ENCODE data around the gene SLCO3A1. TPM values are rescaled to one million over a fixed set of nuclear protein-coding genes. Genes with fewer than 3 reads are reported as not detected.

Gene SLCO3A1
- total RNA-seq, 1 donor, result 17.7 TPM

GRCh38 chr15:91885054-91885453 lies 31.5 kb downstream of the SLCO3A1 start:
- peaks cover 15% of the 10 kb centered on the region for H3K4me1 ChIP-seq (ENCODE audit: insufficient read depth, low read length)
- H3K4me3 ChIP-seq (ENCODE audit: low read length), result no peak overlapping the region
- H3K27me3 ChIP-seq (ENCODE audit: insufficient read depth, low read length), result no peaks in the 10 kb centered on the region
- H3K9me3 ChIP-seq (ENCODE audit: low read depth, low read length), result no peaks in the 10 kb centered on the region

DNA sequence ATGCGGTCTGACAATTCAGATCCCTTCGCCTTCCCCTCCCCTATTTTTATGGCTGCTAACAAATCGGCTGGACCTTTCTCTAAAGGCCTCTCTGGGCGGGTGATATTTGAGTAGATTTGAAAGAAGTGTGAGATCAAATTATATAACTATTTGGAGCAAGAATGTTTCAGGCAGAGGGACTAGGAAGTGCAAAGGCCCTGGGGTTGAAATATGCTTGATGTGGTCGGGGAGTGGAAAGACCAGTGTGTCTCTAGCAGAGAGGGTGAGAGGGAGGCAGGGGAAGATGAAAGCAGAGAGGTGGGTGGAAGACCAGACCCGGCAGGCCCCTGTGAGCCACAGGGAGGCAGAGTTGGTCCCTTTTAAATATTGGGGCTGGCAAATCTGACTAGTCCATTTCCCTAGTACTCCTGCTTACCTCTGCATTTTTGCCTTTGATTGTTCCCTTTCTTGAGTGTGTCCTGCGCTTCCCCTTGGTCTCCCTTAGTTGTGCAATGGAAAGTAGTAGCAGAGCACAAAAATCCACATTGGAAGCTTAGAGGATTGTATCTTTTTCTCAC lies 32.3 kb downstream of the SLCO3A1 start:
- Histone ChIP-seq H3K9me3 (ENCODE audit: low read depth, low read length) (no peaks in the 10 kb centered on the region), H3K4me3 (ENCODE audit: low read length) (no peak overlapping the region), H3K27me3 (ENCODE audit: insufficient read depth, low read length) (no peaks in the 10 kb centered on the region), H3K4me1 (ENCODE audit: insufficient read depth, low read length) (peaks cover 13% of the 10 kb centered on the region)

DNA sequence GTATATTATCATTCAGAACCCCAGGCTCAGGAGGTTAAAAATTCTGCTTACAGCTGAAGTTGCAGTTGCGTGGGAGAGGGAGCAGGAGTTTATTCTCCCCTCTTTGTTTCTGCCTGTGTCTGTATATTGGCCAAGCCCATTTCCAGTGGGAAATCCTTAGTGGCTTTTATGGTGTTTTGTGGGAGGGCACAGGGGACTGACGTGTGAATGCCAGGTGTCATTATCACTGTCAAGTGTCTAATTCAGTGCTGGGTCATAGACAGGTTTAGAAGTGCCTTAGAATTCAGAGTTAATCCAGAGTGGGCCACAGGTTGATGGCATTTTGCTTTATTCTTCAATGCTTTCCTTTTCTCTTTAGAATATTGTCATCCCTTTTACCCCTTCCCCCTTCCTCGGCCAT lies 33.4 kb downstream of the SLCO3A1 start:
- peaks cover 11% of the 10 kb centered on the region for H3K4me1 ChIP-seq (ENCODE audit: insufficient read depth, low read length)
- H3K27me3 ChIP-seq (ENCODE audit: insufficient read depth, low read length), result no peaks in the 10 kb centered on the region
- H3K4me3 ChIP-seq (ENCODE audit: low read length), result no peak overlapping the region
- no peaks in the 10 kb centered on the region for H3K9me3 ChIP-seq (ENCODE audit: low read depth, low read length)

- Histone ChIP-seq H3K9me3 (ENCODE audit: low read depth, low read length) (no peaks in the 10 kb centered on the region), H3K27me3 (ENCODE audit: insufficient read depth, low read length) (no peaks in the 10 kb centered on the region), H3K4me1 (ENCODE audit: insufficient read depth, low read length) (peaks cover 11% of the 10 kb centered on the region), H3K4me3 (ENCODE audit: low read length) (no peak overlapping the region)
These were observed 33.8 kb downstream of the SLCO3A1 start for GRCh38 chr15:91887321-91887720.

- Histone ChIP-seq H3K9me3 (ENCODE audit: low read depth, low read length) (no peaks in the 10 kb centered on the region), H3K4me3 (ENCODE audit: low read length) (no peak overlapping the region), H3K4me1 (ENCODE audit: insufficient read depth, low read length) (peaks cover 11% of the 10 kb centered on the region), H3K27me3 (ENCODE audit: insufficient read depth, low read length) (no peaks in the 10 kb centered on the region)
These were observed 34.4 kb downstream of the SLCO3A1 start for GRCh38 chr15:91887921-91888373.

GRCh38 chr15:91889111-91889815 lies 35.8 kb downstream of the SLCO3A1 start:
- Histone ChIP-seq H3K27me3 (ENCODE audit: insufficient read depth, low read length) (no peaks in the 10 kb centered on the region), H3K9me3 (ENCODE audit: low read depth, low read length) (no peaks in the 10 kb centered on the region), H3K4me1 (ENCODE audit: insufficient read depth, low read length) (peaks cover 11% of the 10 kb centered on the region), H3K4me3 (ENCODE audit: low read length) (no peak overlapping the region)

DNA sequence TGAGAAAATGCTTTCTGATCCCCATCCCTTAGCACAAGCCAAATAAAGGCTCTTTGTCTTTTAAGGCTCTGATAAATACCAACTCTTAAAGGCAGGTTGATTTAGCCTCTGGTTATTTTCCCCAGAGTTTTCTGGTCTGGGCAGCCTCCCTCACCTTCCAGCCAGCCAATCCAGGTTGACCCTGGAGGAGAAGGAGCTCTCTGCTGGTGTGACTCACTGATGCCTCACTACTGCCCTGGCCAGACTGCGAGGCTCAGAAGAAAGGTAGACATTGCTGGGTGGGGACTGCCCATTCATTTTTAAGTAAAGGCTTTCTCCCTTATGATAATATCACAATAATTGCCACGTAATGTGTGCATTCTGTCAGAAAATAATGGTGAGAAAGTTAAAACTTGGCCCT lies 37.1 kb downstream of the SLCO3A1 start:
- Histone ChIP-seq H3K27me3 (ENCODE audit: insufficient read depth, low read length) (no peaks in the 10 kb centered on the region), H3K4me3 (ENCODE audit: low read length) (no peak overlapping the region), H3K4me1 (ENCODE audit: insufficient read depth, low read length) (peaks cover 17% of the 10 kb centered on the region), H3K9me3 (ENCODE audit: low read depth, low read length) (no peaks in the 10 kb centered on the region)

DNA sequence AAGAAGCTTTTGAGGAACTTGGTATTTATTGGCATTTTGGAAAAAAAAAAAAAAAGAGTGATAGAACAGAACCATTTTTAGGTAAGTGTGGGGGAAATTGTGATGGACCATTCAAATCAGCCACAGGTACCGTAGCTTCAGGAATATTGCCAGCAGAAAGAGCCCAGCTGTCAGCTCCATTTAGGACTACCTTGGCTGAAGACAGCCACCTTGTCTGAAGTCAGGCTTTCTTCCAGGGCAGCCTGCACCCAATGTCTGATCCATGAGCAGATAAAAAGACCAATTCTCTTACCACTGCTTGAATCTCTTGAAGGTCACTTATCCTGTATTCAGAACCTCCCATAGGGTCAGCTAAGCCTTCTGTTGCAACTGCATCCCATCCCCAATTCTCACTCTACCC lies 37.6 kb downstream of the SLCO3A1 start:
- Histone ChIP-seq H3K4me3 (ENCODE audit: low read length) (no peak overlapping the region), H3K9me3 (ENCODE audit: low read depth, low read length) (no peaks in the 10 kb centered on the region), H3K4me1 (ENCODE audit: insufficient read depth, low read length) (peaks cover 17% of the 10 kb centered on the region), H3K27me3 (ENCODE audit: insufficient read depth, low read length) (no peaks in the 10 kb centered on the region)

DNA sequence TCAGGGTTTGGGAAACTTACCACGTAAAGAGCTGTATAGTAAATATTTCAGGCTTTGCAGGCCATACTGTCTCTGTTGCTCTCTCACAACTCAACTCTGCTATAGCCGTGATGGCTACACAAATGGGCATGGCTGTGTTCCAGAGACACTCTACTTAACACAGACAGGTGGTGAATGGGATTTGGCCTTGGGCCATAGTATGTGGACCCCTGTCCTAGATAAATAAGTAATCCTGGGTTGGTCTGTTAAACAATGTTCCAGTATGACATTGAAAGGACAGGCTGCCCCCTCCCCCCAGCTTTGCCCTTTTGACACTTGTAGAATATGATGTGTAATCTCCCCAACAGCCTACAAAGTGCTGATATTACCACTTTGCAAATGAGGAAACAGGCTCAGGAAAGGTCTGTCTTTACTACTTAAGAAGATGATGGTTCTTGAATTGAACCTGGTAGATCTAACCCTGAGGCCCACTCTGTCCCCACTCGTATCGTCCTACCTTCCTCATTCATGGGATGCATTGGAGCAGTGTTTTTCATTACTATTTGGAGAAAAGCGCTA lies 38.4 kb downstream of the SLCO3A1 start:
- peaks cover 17% of the 10 kb centered on the region for H3K4me1 ChIP-seq (ENCODE audit: insufficient read depth, low read length)
- H3K4me3 ChIP-seq (ENCODE audit: low read length), result no peak overlapping the region
- H3K27me3 ChIP-seq (ENCODE audit: insufficient read depth, low read length), result no peaks in the 10 kb centered on the region
- no peaks in the 10 kb centered on the region for H3K9me3 ChIP-seq (ENCODE audit: low read depth, low read length)

DNA sequence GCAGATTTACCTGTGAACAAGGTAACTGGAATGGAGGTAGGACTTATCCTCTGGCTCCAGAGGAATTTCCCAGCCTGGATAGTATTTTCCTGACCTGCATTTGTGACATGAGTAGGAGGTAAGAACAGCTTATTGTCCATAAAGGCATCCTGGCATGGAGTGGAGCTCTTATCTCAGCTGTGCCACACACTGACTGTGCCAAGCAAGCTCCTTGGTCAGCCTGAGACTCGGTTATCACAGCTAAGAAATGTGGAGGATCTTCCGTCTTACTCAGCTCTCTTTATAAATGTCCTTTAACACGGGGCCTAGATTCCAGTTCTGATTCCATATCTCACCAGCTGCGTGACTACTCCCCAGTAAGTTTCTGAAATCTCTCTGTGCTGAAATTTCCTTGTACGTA lies 38.9 kb downstream of the SLCO3A1 start:
- H3K9me3 ChIP-seq (ENCODE audit: low read depth, low read length), result no peaks in the 10 kb centered on the region
- peaks cover 13% of the 10 kb centered on the region for H3K4me1 ChIP-seq (ENCODE audit: insufficient read depth, low read length)
- H3K4me3 ChIP-seq (ENCODE audit: low read length), result no peak overlapping the region
- H3K27me3 ChIP-seq (ENCODE audit: insufficient read depth, low read length), result no peaks in the 10 kb centered on the region

DNA sequence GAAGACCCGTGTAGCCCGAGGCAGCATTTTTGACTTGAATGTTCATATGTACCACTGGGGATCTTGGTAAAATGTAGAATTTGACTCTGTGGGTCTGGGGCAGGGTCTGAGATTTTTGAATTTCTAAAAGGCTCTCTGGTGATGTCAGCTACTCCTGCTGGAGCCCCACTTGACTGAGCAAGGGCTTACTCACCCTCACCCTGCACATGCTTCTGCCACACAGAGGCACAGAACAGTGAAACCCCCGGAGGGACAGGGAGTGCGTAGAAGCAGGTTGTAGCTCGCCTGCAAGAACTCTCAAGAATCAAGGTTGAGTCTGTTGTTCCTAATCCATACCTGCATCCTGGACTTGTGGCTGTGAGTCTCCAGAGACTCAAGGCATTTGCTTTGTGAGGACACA lies 41.1 kb downstream of the SLCO3A1 start:
- Histone ChIP-seq H3K27me3 (ENCODE audit: insufficient read depth, low read length) (no peaks in the 10 kb centered on the region), H3K4me1 (ENCODE audit: insufficient read depth, low read length) (peaks cover 6% of the 10 kb centered on the region), H3K9me3 (ENCODE audit: low read depth, low read length) (no peaks in the 10 kb centered on the region), H3K4me3 (ENCODE audit: low read length) (no peak overlapping the region)

DNA sequence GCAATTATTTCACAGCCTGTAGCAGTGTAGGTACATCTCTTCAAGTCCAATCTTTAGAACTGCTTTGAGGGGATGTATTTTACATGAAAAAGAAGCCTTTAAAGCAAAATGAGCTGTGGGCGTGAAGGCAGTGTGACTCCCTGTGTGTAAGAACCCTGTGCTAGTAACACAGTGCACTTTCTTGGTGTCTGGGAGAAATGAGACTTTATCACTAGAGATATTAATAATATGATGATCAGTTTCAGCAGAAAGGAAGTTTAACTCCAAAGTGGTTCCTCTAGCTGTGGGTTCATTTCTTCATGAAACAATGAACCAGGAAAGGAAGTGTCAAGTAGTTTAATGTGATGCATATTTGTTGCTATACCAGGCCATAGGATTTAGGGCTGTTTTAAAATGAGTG lies 41.5 kb downstream of the SLCO3A1 start:
- no peaks in the 10 kb centered on the region for H3K27me3 ChIP-seq (ENCODE audit: insufficient read depth, low read length)

DNA sequence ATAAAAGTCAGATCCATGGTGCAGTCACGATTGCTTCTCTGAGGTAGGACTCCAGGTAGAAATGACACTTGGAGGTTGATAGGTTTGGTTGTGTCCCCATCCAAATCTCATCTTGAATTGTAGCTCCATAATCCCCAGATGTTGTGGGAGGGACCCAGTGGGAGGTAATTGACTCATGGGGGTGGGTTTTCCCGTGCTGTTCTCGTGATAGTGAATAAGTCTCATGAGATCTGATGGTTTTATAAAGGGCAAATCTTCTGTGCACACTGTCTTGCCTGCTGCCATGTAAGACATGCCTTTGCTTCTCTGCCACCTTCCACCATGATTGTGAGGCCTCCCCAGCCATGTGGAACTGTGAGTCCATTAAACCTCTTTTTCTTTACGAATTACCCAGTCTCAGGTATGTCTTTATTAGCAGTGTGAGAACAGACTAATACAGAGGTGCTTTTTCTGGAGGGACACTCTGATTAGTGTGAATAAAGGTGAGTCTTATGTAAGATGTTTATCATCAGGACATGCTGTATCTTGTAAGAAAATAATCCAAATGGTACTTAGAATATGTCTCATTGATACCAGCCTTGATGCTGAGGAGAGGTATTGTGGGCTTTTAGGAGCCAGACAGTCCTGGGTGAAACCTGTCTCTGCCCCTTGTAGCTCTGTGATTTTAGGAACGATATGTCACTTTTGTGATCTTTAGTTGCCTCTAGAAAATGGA lies 43.0 kb downstream of the SLCO3A1 start:
- Histone ChIP-seq H3K4me1 (ENCODE audit: insufficient read depth, low read length) (peaks cover 6% of the 10 kb centered on the region), H3K9me3 (ENCODE audit: low read depth, low read length) (no peaks in the 10 kb centered on the region), H3K27me3 (ENCODE audit: insufficient read depth, low read length) (no peaks in the 10 kb centered on the region), H3K4me3 (ENCODE audit: low read length) (no peak overlapping the region)

More for the DNA sequence above, 41.5 kb downstream of the SLCO3A1 start:
- Histone ChIP-seq H3K4me1 (ENCODE audit: insufficient read depth, low read length) (peaks cover 6% of the 10 kb centered on the region), H3K9me3 (ENCODE audit: low read depth, low read length) (no peaks in the 10 kb centered on the region), H3K4me3 (ENCODE audit: low read length) (no peak overlapping the region)

DNA sequence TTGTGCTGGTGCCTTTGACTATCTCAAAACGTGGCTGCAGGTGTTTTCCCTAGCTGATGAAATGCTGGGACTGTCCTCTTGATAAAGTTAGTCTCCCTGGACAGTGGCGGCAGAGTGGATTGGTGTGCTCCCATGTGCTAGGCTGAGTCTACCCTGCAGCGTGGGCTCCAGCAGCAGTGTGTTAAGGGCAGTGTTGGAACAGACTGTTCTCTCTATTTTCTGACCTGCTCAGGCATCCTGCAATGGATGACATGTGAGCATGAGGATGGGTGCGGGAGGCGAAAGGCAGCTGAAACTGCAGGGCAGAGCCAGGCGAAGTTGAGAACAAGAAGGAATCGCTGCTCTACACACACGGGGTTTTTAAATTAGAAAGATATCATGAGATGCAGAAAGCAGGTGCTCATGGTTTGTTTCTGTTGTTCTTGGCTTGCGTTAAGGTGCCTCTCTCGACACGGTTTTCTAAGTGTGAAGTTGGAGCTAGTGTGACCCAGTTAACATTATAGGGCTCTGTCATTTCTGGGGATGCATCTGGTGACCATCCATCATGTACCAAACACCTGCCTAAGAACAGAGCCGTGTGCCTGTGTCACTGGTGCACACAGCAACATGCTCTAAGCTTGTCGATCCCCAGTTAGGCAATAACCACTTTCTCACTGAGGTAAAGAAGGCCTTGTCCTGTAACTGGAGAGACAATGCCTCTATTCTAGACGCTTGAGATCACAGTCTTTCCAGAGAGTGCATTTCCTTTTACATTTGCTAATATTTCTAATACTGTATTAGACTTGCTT lies 44.3 kb downstream of the SLCO3A1 start:
- no peaks in the 10 kb centered on the region for H3K27me3 ChIP-seq (ENCODE audit: insufficient read depth, low read length)
- H3K4me1 ChIP-seq (ENCODE audit: insufficient read depth, low read length), result peaks cover 6% of the 10 kb centered on the region
- no peaks in the 10 kb centered on the region for H3K9me3 ChIP-seq (ENCODE audit: low read depth, low read length)
- H3K4me3 ChIP-seq (ENCODE audit: low read length), result no peak overlapping the region

DNA sequence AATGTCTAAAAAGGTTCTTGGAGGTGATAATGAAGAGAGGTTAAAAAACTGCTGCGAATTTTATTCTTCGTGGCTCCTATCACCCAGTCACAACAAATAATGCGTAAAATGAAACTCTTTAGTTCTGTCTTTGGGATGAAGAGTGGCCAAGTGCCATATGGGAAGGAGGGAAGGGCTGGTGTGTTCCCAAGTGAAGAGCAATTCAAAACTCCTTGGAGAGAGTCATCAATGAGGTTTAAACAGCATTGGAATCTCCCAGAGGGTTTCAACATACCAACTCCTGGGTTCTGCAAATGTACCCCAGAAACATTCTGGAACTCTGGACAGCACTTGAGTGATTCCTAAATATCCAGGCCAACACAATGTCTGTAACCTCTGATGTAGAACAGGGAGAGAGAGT lies 45.3 kb downstream of the SLCO3A1 start:
- peaks cover 6% of the 10 kb centered on the region for H3K4me1 ChIP-seq (ENCODE audit: insufficient read depth, low read length)
- no peaks in the 10 kb centered on the region for H3K9me3 ChIP-seq (ENCODE audit: low read depth, low read length)
- no peaks in the 10 kb centered on the region for H3K27me3 ChIP-seq (ENCODE audit: insufficient read depth, low read length)
- H3K4me3 ChIP-seq (ENCODE audit: low read length), result no peak overlapping the region

Measured in mononuclear cell (primary cell).